ENCODE results near the gene BARX1. TPM values are rescaled to one million over a fixed set of nuclear protein-coding genes. Genes with fewer than 3 reads are reported as not detected.
A peak's percentile ranks its signal among the peaks of the same experiment; 100 is the strongest.

The BARX1 gene
- total RNA-seq, 1 experiment from 2014 or later = 8.9 TPM

DNA sequence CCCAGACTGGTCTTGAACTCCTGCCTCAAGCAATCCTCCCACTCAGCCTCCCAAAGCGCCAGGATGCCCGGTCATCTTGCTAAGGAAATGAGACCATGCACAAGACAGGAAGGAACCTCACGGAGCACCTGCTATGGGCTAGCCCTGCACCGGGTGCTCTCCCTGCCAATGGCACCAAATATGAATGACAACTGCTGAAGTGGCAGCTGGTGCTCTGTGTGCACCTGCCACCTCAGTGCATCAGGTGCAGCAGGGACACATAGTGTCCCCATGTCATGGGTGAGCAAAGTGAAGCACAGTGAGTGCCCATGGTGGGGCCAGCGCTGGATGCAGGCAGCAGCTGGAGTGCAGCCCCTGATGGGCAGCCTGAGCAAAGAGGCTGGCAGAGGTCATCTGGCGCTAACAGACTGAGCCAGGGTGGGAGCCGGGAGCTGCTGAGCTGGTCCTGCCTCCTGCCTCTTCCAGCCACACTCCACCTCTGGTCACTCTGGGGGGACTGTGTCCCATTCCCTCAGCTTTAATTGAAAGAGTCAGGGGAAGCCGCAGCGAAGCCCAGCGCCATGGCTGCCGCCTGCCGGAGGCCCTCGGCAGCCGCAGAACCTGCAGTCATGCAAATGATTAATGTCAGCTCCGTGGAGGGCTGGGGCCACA, 46.4 kb downstream of the BARX1 start (continued):
- TF ChIP-seq IRF2 (CRISPR knock-in tag; IDR thresholded peaks at IDR 0.05; ENCODE audit: borderline replicate concordance, low read depth) (no peak), HMGA2 (CRISPR knock-in tag; IDR thresholded peaks at IDR 0.05) (no peak), USF2 (CRISPR knock-in tag; IDR thresholded peaks at IDR 0.05) (no peak)
- TF ChIP-seq, protein P1, sequence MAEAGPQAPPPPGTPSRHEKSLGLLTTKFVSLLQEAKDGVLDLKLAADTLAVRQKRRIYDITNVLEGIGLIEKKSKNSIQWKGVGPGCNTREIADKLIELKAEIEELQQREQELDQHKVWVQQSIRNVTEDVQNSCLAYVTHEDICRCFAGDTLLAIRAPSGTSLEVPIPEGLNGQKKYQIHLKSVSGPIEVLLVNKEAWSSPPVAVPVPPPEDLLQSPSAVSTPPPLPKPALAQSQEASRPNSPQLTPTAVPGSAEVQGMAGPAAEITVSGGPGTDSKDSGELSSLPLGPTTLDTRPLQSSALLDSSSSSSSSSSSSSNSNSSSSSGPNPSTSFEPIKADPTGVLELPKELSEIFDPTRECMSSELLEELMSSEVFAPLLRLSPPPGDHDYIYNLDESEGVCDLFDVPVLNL (CRISPR knock-in tag; IDR thresholded peaks at IDR 0.05; ENCODE audit: borderline replicate concordance, low read depth) = no peak

DNA sequence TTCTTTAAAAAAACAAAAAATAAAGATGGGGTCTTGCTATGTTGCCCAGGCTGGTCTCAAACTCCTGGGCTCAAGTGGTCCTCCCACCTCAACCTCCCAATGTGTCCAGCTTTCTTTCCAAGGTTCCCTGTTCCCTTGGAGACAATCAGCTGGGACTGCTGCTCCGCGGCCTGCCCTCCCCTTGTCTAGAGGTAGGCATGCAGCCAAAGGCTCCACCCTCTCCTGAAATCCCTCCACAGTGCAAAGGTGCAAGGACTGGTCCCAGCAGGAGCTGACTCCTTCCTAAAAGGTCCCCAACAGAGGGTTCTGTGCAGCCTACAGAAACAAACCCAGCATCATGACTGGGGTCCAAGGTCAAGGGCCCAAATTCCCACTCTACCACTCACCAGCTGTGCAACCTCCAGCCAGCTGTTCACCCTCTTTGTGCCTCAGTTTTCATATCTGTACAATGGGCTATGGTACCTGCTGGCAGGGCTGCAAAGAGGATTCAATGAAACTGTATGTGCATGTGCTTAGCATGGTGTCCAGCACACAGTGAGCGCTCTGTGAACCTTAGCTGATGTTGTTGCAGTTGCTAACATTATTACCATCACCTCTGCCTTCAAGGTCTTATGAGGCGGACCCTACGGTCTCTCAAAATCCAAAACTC, 47.5 kb downstream of the BARX1 start:
- CTCF ChIA-PET = no interaction called here
- ATAC-seq = no peak

DNA sequence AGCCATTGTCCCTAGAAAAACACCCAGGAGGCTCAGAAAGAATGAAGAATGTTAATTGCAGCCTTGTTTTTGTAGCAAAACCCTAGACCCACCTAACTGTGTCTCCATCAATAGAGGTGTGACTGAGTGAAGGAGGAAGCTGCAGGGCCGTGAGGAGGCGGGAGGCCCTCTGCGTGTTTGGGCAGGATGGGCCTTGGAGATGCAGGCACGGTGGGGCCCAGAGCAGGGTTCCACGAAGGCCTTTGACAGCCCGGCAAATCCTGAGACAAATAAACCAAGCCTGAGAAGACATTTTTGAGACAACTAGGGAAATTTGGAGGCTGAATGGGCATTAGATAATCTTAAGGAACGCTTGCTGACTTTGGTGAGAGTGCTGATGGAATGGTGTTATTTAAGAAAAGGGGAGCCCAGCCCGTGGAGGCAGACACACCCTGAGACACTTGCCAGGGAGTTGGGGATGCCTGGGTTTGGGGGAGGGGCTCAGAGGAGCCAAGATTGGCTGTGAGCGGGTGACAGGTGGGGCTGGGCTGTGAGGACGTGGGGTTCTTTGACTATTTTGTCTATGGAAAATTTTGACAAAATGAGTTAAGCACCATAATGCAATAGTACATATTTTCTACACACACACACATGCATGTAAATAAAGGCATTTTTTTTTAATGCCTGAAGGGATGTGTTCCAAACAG, 48.8 kb downstream of the BARX1 start:
- ChIA-PET POLR2A (no interaction called here), CTCF (interaction anchor here (0.6 kb wide), 1 partner anchor 42 kb away, joined by 3 read pairs; no protein-coding TSS in a partner anchor)
- Mint-ChIP-seq H3K27ac (no peak overlapping the region), H3K9me3 (no peaks in the 10 kb centered on the region), H3K4me3 (no peak overlapping the region), H3K27me3 (ENCODE audit: low read depth) (no peaks in the 10 kb centered on the region), H3K4me1 (peaks cover 6% of the 10 kb centered on the region; the same call in 1 of the 2 replicates), H3K36me3 (no peaks in the 10 kb centered on the region)
- TF ChIP-seq ZNF317 (CRISPR knock-in tag; IDR thresholded peaks at IDR 0.05; ENCODE audit: borderline replicate concordance, low read depth) = no peak
- TF ChIP-seq, protein P2, sequence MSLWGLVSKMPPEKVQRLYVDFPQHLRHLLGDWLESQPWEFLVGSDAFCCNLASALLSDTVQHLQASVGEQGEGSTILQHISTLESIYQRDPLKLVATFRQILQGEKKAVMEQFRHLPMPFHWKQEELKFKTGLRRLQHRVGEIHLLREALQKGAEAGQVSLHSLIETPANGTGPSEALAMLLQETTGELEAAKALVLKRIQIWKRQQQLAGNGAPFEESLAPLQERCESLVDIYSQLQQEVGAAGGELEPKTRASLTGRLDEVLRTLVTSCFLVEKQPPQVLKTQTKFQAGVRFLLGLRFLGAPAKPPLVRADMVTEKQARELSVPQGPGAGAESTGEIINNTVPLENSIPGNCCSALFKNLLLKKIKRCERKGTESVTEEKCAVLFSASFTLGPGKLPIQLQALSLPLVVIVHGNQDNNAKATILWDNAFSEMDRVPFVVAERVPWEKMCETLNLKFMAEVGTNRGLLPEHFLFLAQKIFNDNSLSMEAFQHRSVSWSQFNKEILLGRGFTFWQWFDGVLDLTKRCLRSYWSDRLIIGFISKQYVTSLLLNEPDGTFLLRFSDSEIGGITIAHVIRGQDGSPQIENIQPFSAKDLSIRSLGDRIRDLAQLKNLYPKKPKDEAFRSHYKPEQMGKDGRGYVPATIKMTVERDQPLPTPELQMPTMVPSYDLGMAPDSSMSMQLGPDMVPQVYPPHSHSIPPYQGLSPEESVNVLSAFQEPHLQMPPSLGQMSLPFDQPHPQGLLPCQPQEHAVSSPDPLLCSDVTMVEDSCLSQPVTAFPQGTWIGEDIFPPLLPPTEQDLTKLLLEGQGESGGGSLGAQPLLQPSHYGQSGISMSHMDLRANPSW (CRISPR knock-in tag; conservative IDR thresholded peaks at IDR 0.05; ENCODE audit: low read depth) = no peak
- TF ChIP-seq KAT7 (CRISPR knock-in tag; IDR thresholded peaks at IDR 0.05; ENCODE audit: borderline replicate concordance) = no peak
- TF ChIP-seq NFE2L1 (CRISPR knock-in tag; IDR thresholded peaks at IDR 0.05) = no peak
- no peak for TF ChIP-seq CREM (CRISPR knock-in tag; IDR thresholded peaks at IDR 0.05)
- TF ChIP-seq MYBL2 (CRISPR knock-in tag; IDR thresholded peaks at IDR 0.05) = no peak
- TF ChIP-seq, protein P3, sequence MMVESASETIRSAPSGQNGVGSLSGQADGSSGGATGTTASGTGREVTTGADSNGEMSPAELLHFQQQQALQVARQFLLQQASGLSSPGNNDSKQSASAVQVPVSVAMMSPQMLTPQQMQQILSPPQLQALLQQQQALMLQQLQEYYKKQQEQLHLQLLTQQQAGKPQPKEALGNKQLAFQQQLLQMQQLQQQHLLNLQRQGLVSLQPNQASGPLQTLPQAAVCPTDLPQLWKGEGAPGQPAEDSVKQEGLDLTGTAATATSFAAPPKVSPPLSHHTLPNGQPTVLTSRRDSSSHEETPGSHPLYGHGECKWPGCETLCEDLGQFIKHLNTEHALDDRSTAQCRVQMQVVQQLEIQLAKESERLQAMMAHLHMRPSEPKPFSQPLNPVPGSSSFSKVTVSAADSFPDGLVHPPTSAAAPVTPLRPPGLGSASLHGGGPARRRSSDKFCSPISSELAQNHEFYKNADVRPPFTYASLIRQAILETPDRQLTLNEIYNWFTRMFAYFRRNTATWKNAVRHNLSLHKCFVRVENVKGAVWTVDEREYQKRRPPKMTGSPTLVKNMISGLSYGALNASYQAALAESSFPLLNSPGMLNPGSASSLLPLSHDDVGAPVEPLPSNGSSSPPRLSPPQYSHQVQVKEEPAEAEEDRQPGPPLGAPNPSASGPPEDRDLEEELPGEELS (CRISPR knock-in tag; IDR thresholded peaks at IDR 0.05) = no peak
- TF ChIP-seq FOXK1 (CRISPR knock-in tag; IDR thresholded peaks at IDR 0.05) = no peak
- no peak for ATAC-seq
- DNase-seq (ENCODE audit: low spot score) = peak; percentile 8

More for the DNA sequence above, 47.5 kb downstream of the BARX1 start:
- no peak for DNase-seq (ENCODE audit: low spot score)
- Mint-ChIP-seq H3K9me3 (no peaks in the 10 kb centered on the region), H3K27me3 (ENCODE audit: low read depth) (no peaks in the 10 kb centered on the region), H3K4me1 (peaks cover 12% of the 10 kb centered on the region), H3K4me3 (no peak overlapping the region), H3K36me3 (no peaks in the 10 kb centered on the region), H3K27ac (no peak overlapping the region)
- no peak for TF ChIP-seq CREM (CRISPR knock-in tag; IDR thresholded peaks at IDR 0.05)
- no peak for TF ChIP-seq ZBTB21 (CRISPR knock-in tag; IDR thresholded peaks at IDR 0.05; ENCODE audit: borderline replicate concordance)
- no peak for TF ChIP-seq SP1 (CRISPR knock-in tag; conservative IDR thresholded peaks at IDR 0.05)
- TF ChIP-seq NR1H2 (CRISPR knock-in tag; IDR thresholded peaks at IDR 0.05) = no peak
- TF ChIP-seq, protein P4, sequence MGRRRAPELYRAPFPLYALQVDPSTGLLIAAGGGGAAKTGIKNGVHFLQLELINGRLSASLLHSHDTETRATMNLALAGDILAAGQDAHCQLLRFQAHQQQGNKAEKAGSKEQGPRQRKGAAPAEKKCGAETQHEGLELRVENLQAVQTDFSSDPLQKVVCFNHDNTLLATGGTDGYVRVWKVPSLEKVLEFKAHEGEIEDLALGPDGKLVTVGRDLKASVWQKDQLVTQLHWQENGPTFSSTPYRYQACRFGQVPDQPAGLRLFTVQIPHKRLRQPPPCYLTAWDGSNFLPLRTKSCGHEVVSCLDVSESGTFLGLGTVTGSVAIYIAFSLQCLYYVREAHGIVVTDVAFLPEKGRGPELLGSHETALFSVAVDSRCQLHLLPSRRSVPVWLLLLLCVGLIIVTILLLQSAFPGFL (CRISPR knock-in tag; IDR thresholded peaks at IDR 0.05; ENCODE audit: borderline replicate concordance) = no peak
- TF ChIP-seq ATF2 (CRISPR knock-in tag; IDR thresholded peaks at IDR 0.05; ENCODE audit: borderline replicate concordance, low read depth) = no peak
- no peak for TF ChIP-seq JAZF1 (CRISPR knock-in tag; IDR thresholded peaks at IDR 0.05)
- no peak for TF ChIP-seq RORB (CRISPR knock-in tag; IDR thresholded peaks at IDR 0.05)
- TF ChIP-seq ZNF396 (CRISPR knock-in tag; IDR thresholded peaks at IDR 0.05; ENCODE audit: borderline replicate concordance) = no peak
- POLR2A ChIA-PET = no interaction called here

Measured in WTC11 (cell line).